Measurements from ENCODE around the gene PSMA7. TPM values are rescaled to one million over a fixed set of nuclear protein-coding genes. Genes with fewer than 3 reads are reported as not detected.

Gene PSMA7
- total RNA-seq, 1 experiment from 2014 or later: 722 TPM

GRCh38 chr20:62087227-62087626 is 56.0 kb downstream of the PSMA7 start:
- no peak for DNase-seq (ENCODE audit: low read depth)

Other genes with a start within 250 kb of the PSMA7 start
- gene TAF4, start 77.5 kb downstream of the PSMA7 start, total RNA-seq (2014; rRNA removed; shearing (Covaris generic)): 2.5 and 3.1 TPM in 2 replicates
- gene LSM14B, start 20.9 kb downstream of the PSMA7 start, total RNA-seq (2014; rRNA removed; shearing (Covaris generic)): 34.3 and 38.2 TPM in 2 replicates
- 10.1 and 10.3 TPM in 2 replicates for gene SS18L1, start 375 bp upstream of the PSMA7 start, total RNA-seq (2014; rRNA removed; shearing (Covaris generic))
- 13.3 and 23.0 TPM in 2 replicates for gene MTG2, start 39.6 kb upstream of the PSMA7 start, total RNA-seq (2014; rRNA removed; shearing (Covaris generic))
- gene HRH3, start 76.9 kb upstream of the PSMA7 start, total RNA-seq (2014; rRNA removed; shearing (Covaris generic)): not detected in 2 replicates
- 9.4 and 10.2 TPM in 2 replicates for gene OSBPL2, start 95.1 kb upstream of the PSMA7 start, total RNA-seq (2014; rRNA removed; shearing (Covaris generic))
- 390 and 470 TPM in 2 replicates for gene ADRM1, start 159.6 kb upstream of the PSMA7 start, total RNA-seq (2014; rRNA removed; shearing (Covaris generic))
- 3.1 and 9.6 TPM in 2 replicates for gene LAMA5, start 223.9 kb upstream of the PSMA7 start, total RNA-seq (2014; rRNA removed; shearing (Covaris generic))
- gene RPS21, start 243.7 kb upstream of the PSMA7 start, total RNA-seq (2014; rRNA removed; shearing (Covaris generic)): 1,690 and 2,894 TPM in 2 replicates